Right atrium auricular region (tissue), 2 donors: ENCODE results near the gene GBP5. TPM values are rescaled to one million over a fixed set of nuclear protein-coding genes. Genes with fewer than 3 reads are reported as not detected.
"Not testable (repeated sequence)": the region's sequence is repeated elsewhere in the genome, so short reads cannot be mapped to it uniquely, and the experiment has no call there.

Experiments used
- DNase-seq: peaks from one replicate; pipeline ENCODE4 v3.0.0-alpha.2; 2019; ENCODE audit warnings: low spot score
- H3K27ac ChIP-seq, 2 donors: fragments of 200-600 bp; sonication (generic); 1 replicate in 1 of 2; 2 replicates in 1 of 2; pipeline ENCODE4 v1.5.1; 2016 to 2019
- H3K27me3 ChIP-seq, 2 donors: fragments of 200-600 bp; sonication (generic); one replicate each; pipeline versions ENCODE4 v1.5.1 to v1.6.0; 2017 to 2019
- H3K36me3 ChIP-seq: fragments of 200-600 bp; sonication (generic); one replicate; pipeline ENCODE4 v1.5.1; 2016
- H3K4me1 ChIP-seq, 2 donors: fragments of 200-600 bp; sonication (generic); one replicate each; pipeline versions ENCODE4 v1.5.1 to v1.6.0; 2017 to 2019
- H3K4me3 ChIP-seq, 2 donors: fragments of 200-600 bp; sonication (generic); 1 replicate in 1 of 2; 2 replicates in 1 of 2; pipeline ENCODE4 v1.5.1; 2017 to 2019; ENCODE audit warnings: mild to moderate bottlenecking in 1 of 2, moderate library complexity in 1 of 2
- H3K9me3 ChIP-seq, 2 donors: fragments of 200-600 bp; sonication (generic); one replicate each; pipeline ENCODE4 v1.5.1; 2019
- CTCF ChIP-seq, 2 donors: fragments of 200-600 bp; sonication (generic); IDR thresholded peaks; one replicate each; pipeline ENCODE4 v1.5.1; 2019; ENCODE audit warnings: antibody characterized with exemption in 2 of 2
- total RNA-seq, 2 donors: library from RNA; depleted of rRNA; stranded (reverse); fragments of >200 nt; gene quantifications; one replicate each; pipeline ENCODE4 v1.1.0, GENCODE V29; 2016

GBP5 gene
- total RNA-seq, 2 donors from 2014 or later, result 0.37 to 1.0 TPM

GRCh38 chr1:89259283-89259971 is 13.2 kb downstream of the GBP5 start:
- H3K4me3 ChIP-seq, result no peak overlapping the region
- no peak overlapping the region for H3K27ac ChIP-seq
- peaks cover 0 to 27% of the 10 kb centered on the region in 2 donors for H3K4me1 ChIP-seq
- no peaks in the 10 kb centered on the region for H3K36me3 ChIP-seq
- no peak for TF ChIP-seq CTCF (IDR thresholded peaks at IDR 0.05)
- no peaks in the 10 kb centered on the region for H3K9me3 ChIP-seq
- no peaks in the 10 kb centered on the region for H3K27me3 ChIP-seq
- DNase-seq, result no peak

- no peak overlapping the region for H3K27ac ChIP-seq
- TF ChIP-seq CTCF (IDR thresholded peaks at IDR 0.05), result no peak
- H3K9me3 ChIP-seq, result no peaks in the 10 kb centered on the region
- no peaks in the 10 kb centered on the region for H3K27me3 ChIP-seq
- no peaks in the 10 kb centered on the region for H3K36me3 ChIP-seq
- no peak overlapping the region for H3K4me3 ChIP-seq
- no peak for DNase-seq
- H3K4me1 ChIP-seq, result peaks cover 0 to 20% of the 10 kb centered on the region in 2 donors
These were observed 15.6 kb downstream of the GBP5 start for GRCh38 chr1:89257041-89257440.

- not testable (repeated sequence) for H3K4me3 ChIP-seq, H3K27ac ChIP-seq, H3K36me3 ChIP-seq, DNase-seq, H3K27me3 ChIP-seq, H3K4me1 ChIP-seq, H3K9me3 ChIP-seq
These were observed 17.1 kb downstream of the GBP5 start for GRCh38 chr1:89255581-89255980.

GRCh38 chr1:89254658-89255287 is 17.9 kb downstream of the GBP5 start:
- Histone ChIP-seq H3K27ac (no peak overlapping the region), H3K4me3 (no peak overlapping the region), H3K9me3 (peaks cover 0 to 3% of the 10 kb centered on the region in 2 donors), H3K36me3 (no peaks in the 10 kb centered on the region), H3K4me1 (no peaks in the 10 kb centered on the region), H3K27me3 (no peaks in the 10 kb centered on the region)
- no peak for TF ChIP-seq CTCF (IDR thresholded peaks at IDR 0.05)
- no peak for DNase-seq

GRCh38 chr1:89243046-89243445 is 29.6 kb downstream of the GBP5 start:
- Histone ChIP-seq H3K27ac (no peak overlapping the region), H3K9me3 (peaks cover 0 to 6% of the 10 kb centered on the region in 2 donors), H3K36me3 (no peaks in the 10 kb centered on the region), H3K27me3 (no peaks in the 10 kb centered on the region), H3K4me3 (no peak overlapping the region), H3K4me1 (no peaks in the 10 kb centered on the region)
- no peak for DNase-seq
- TF ChIP-seq CTCF (IDR thresholded peaks at IDR 0.05), result no peak

Other genes with a start within 250 kb of the GBP5 start
- gene GBP3, start 250.0 kb downstream of the GBP5 start, total RNA-seq, result 10 to 100 TPM in 1 of 2 donors, 1 to 10 TPM in 1; 5.8 to 10.4 TPM
- gene GBP1, start 207.7 kb downstream of the GBP5 start, total RNA-seq, result 1 to 10 TPM; 4.3 to 5.7 TPM
- 10 to 100 TPM; 12.3 to 22.1 TPM for gene GBP2, start 146.7 kb downstream of the GBP5 start, total RNA-seq
- gene GBP7, start 96.9 kb downstream of the GBP5 start, total RNA-seq, result not detected
- 1 to 10 TPM; 6.1 to 6.2 TPM for gene GBP4, start 73.9 kb downstream of the GBP5 start, total RNA-seq
- gene GBP6, start 91.2 kb upstream of the GBP5 start, total RNA-seq, result under 1 TPM in 1 of 2 donors, not detected in 1; 0.19 TPM